AG08395 (cell line): Measurements from ENCODE around the gene SEC14L1.

ENCODE experiments used
- DNase-seq: peaks from one replicate; pipeline ENCODE4 v3.0.0; 2012; ENCODE audit warnings: mixed read lengths, low spot score

SEC14L1 gene

DNA sequence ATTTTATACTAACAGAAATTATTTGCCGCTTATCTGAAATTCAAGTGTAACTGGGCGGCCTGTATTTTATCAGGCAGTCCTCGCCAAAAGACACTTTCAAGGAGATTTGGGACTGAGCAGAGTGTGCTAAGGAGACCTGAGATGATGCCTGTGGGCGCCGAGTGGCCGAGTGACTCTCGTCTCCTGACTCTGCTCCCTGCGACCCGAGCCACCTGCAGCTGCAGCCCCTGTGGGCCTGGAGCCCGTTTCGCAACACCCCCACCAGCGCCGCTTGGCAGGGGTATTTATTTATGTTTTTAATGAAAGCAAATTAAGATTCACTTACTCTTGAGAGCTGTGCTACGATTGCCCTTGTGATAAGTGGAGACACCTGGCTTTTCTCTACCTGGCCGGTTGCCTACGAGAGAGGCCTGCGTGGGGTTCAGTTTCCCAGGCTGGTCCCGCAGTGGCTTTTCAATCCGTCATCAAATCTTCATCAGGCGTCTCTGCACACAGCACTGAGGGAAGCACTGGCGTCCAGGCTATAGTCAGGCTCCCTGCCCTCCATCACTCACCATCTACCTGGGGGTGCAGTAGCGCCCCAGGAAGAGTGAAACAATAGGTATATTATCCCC, 124.0 kb downstream of the SEC14L1 start:
- no peak for DNase-seq

DNA sequence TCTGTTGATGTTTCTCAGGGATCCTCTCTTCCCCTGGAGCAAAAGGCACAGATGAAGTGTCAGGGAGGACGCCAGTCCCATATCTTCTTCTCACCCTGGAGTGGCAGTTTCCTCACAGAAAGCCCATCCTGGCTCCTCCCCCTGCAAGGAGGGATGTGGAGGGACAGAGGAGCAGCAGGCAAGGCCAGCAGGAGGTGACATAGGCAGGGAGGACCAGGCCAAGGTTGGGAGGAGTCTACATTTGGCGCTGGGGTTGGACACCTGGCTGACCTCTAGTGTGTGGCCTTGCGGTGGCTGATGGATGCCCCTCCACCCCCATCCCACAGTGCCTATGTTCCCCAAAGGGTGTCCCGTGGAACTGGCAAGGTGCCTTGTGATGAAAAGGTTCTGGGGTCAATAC, 125.4 kb downstream of the SEC14L1 start:
- no peak for DNase-seq
